K562 (cell line): ENCODE data around the gene SYCE1. TPM values are rescaled to one million over a fixed set of nuclear protein-coding genes. Genes with fewer than 3 reads are reported as not detected.
"Not testable (repeated sequence)": the region's sequence is repeated elsewhere in the genome, so short reads cannot be mapped to it uniquely, and the experiment has no call there.

Source experiments
- ATAC-seq: fragments of 200-7000 bp; cut with Tn5 transposase; 3 replicates; pipeline ENCODE4 v1.9.1; 2020; ENCODE audit warnings: moderate library complexity
- BruUV-seq: library from RNA; stranded (reverse); fragments of 400-500 nt; replicated peaks from 2 replicates; lab custom pipeline; 2021; lab: Mats Ljungman, UMichigan
- CTCF ChIA-PET: fragments of 300-600 bp; formaldehyde crosslinking; extraction: SDS; loops from one replicate; lab custom pipeline; 2021; ENCODE audit warnings: low intra/inter-chr PET ratio; lab: Yijun Ruan, JAX
- POLR2A ChIA-PET: fragments of 300-600, 350-650 bp; sonication (Branson Sonifier 250); formaldehyde crosslinking; extraction: SDS; loops from one replicate; lab custom pipeline; 2021; ENCODE audit warnings: antibody characterized with exemption, inconsistent platforms; lab: Yijun Ruan, JAX
- DNase-seq, 4 experiments: peaks; one replicate each; pipeline versions ENCODE4 v3.0.0 to v3.0.0-alpha.2; 2011 to 2018; ENCODE audit warnings: low spot score in 3 of 4, mixed read lengths in 3 of 4; ENCODE audit errors: extremely low read depth in 1 of 4
- FAIRE-seq: peaks from 2 replicates; lab custom pipeline; 2011; peaks lifted over from hg19 to GRCh38; lab: Jason Lieb, UNC
- H2AFZ ChIP-seq: 2 replicates; pipeline ENCODE4 v1.6.0; 2011; ENCODE audit warnings: low read depth, low read length, control low read depth, inconsistent platforms
- H3K27ac ChIP-seq: fragments of 200-600 bp; 3 replicates; pipeline ENCODE4 v1.8.0; 2011; ENCODE audit warnings: low read depth, mild to moderate bottlenecking, control low read depth, inconsistent platforms, low read length, moderate library complexity, mixed read lengths; ENCODE audit errors: extremely low read depth
- H3K27me3 ChIP-seq, 2 experiments: fragments of 300-600 bp in 1 of 2; 2 replicates in 1 of 2; 3 replicates in 1 of 2; pipeline versions ENCODE4 v1.6.0 to v1.8.0; 2011; ENCODE audit warnings: inconsistent platforms in 2 of 2, low read length in 2 of 2, mild to moderate bottlenecking in 1 of 2, mixed read lengths in 1 of 2, moderate library complexity in 1 of 2; ENCODE audit not compliant: control insufficient read depth in 2 of 2, insufficient read depth in 2 of 2
- H3K36me3 ChIP-seq: fragments of 300-600 bp; 3 replicates; pipeline ENCODE4 v1.8.0; 2011; ENCODE audit warnings: mild to moderate bottlenecking, low read length, inconsistent platforms; ENCODE audit not compliant: control insufficient read depth, insufficient read depth
- H3K4me1 ChIP-seq, 2 experiments: fragments of 200-600 bp in 1 of 2; replicated peaks in 1 of 2; 2 replicates in 1 of 2; 3 replicates in 1 of 2; pipeline versions ENCODE4 v1.5.1 to v1.8.0; 2011; ENCODE audit warnings: inconsistent platforms in 2 of 2, low read length in 2 of 2, mild to moderate bottlenecking in 1 of 2, mixed read lengths in 1 of 2, moderate library complexity in 1 of 2; ENCODE audit not compliant: control insufficient read depth in 2 of 2, insufficient read depth in 2 of 2
- H3K4me2 ChIP-seq: 2 replicates; pipeline ENCODE4 v1.6.1; 2011; ENCODE audit warnings: low read length, control low read depth, inconsistent platforms, mixed read lengths; ENCODE audit not compliant: insufficient read depth
- H3K4me3 ChIP-seq: fragments of 200-600 bp; sonication (generic), shearing (Covaris generic); 2 replicates; pipeline ENCODE4 v1.5.1; 2016; ENCODE audit warnings: control low read depth, inconsistent platforms
- H3K79me2 ChIP-seq: fragments of 200-600 bp; 3 replicates; pipeline ENCODE4 v1.8.0; 2011; ENCODE audit warnings: low read length, inconsistent platforms; ENCODE audit not compliant: control insufficient read depth, insufficient read depth
- H3K9ac ChIP-seq, 2 experiments: 2 replicates each; pipeline versions ENCODE4 v1.6.0 to v1.6.1; 2011; ENCODE audit warnings: low read depth in 2 of 2, low read length in 2 of 2, control low read depth in 1 of 2, inconsistent platforms in 1 of 2, mild to moderate bottlenecking in 1 of 2, mixed read lengths in 1 of 2; ENCODE audit not compliant: insufficient read depth in 1 of 2
- H3K9me1 ChIP-seq: one replicate; pipeline ENCODE4 v1.6.0; 2011; ENCODE audit warnings: inconsistent platforms, mild to moderate bottlenecking, low read length, moderate library complexity; ENCODE audit not compliant: control insufficient read depth, insufficient read depth
- H3K9me3 ChIP-seq: replicated peaks from 2 replicates; pipeline ENCODE4 v1.5.1; 2011; ENCODE audit warnings: low read depth, low read length, inconsistent platforms; ENCODE audit not compliant: control insufficient read depth, insufficient read depth
- H4K20me1 ChIP-seq: replicated peaks from 2 replicates; pipeline ENCODE4 v1.6.1; 2011; ENCODE audit warnings: low read length, inconsistent platforms, mixed read lengths; ENCODE audit not compliant: control insufficient read depth, insufficient read depth
- WGBS: fragments of 100-300 bp; shearing (Covaris generic); methylation state at CpG from one replicate; pipeline ENCODE4 v1.1.6; 2016; ENCODE audit warnings: low coverage, mixed read lengths; ENCODE audit not compliant: insufficient coverage; ENCODE audit errors: missing lambda C conversion rate; 5-methylcytosine and 5-hydroxymethylcytosine counted together
- in situ Hi-C: fragments of 300-500 bp; cut with MboI; formaldehyde crosslinking; loops from 4 replicates; pipeline ENCODE4 v1.15.0; 2018; ENCODE audit warnings: inconsistent platforms, mixed read lengths
- intact Hi-C: fragments of 100-400 bp; cut with micrococcal nuclease; formaldehyde crosslinking; loops from 2 replicates; pipeline ENCODE4 v1.14.2; 2022
- polyA plus RNA-seq, 8 experiments: library from polyadenylated mRNA; depleted of rRNA in 4 of 8; stranded (reverse) in 5 of 8; unstranded in 3 of 8; fragments of >200 nt; fragmentation: Nextera tagmentation in 2 of 8; fragmentation: Illumina TruSeq in 1 of 8; extraction: Ambion mirVana in 2 of 8; extraction: Trizol in 1 of 8; gene quantifications; 2 replicates each; pipeline versions ENCODE4 v1.2.1 to v1.2.3, GENCODE V29; 2011 to 2014; ENCODE audit warnings: inconsistent platforms in 1 of 8, missing spikeins in 1 of 8
- total RNA-seq, 7 experiments: library from RNA; depleted of rRNA in 6 of 7; stranded (reverse); fragments of >200 nt in 6 of 7; fragmentation: Illumina TruSeq in 2 of 7; extraction: Trizol in 2 of 7; gene quantifications; 2 replicates each; pipeline versions ENCODE4 v1.2.1 to v1.2.3, GENCODE V29; 2011 to 2021; ENCODE audit warnings: low replicate concordance in 1 of 7

Gene SYCE1
- total and polyA plus RNA-seq, 9 of the 15 experiments (the other 6 are each of a cell fraction or from before 2014, with no cell fraction given): not detected

DNA sequence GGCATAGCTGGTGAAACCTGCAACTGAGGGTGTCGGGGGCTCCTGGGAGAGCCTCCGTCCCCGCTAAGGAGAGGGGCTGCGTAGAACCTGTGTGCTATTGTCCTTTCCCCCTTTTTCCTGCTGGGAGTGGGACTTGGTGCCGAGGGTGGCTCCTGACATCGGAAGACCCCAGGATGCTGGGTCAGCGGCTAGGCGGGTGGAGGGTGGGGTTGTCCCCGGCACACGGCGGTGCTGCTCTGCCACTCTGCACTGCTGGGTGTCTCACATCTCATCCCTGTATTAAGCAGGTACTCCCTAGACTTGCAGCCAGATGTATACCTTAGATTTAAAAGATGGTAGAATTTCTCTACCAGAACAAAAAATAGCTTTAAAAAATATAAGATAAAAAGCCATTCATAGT, 6.7 kb upstream of the SYCE1 start:
- FAIRE-seq: not testable (repeated sequence)

DNA sequence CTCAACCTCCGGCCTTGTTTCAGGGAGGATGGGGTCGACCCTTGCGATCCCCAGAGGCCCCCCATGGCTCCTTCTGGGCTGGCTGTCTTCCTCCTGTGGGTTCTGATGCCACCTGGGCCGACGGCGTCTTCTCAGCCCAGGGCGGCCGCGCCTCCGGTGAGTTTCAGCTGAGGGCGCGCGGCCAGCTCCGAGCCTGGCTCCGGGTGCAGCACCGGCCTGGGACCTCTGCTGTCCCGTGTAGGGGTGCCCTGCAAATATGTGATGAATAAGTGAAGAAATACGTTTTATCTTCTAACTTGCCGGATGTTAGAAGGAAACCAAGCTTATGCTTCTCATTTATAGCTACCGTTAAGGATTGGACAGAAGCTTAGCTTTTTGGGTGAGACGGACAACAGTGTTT, 4.4 kb upstream of the SYCE1 start:
- H2AFZ ChIP-seq, H3K27ac ChIP-seq, H4K20me1 ChIP-seq, POLR2A ChIA-PET, FAIRE-seq, H3K4me1 ChIP-seq, H3K4me2 ChIP-seq, H3K4me3 ChIP-seq, ATAC-seq, DNase-seq, H3K36me3 ChIP-seq, H3K9ac ChIP-seq, in situ Hi-C loops, CTCF ChIA-PET, H3K9me1 ChIP-seq, H3K79me2 ChIP-seq, H3K9me3 ChIP-seq, BruUV-seq: not testable (repeated sequence)
- 69% methylated on average over 7 of the region's 21 CpGs for WGBS
- intact Hi-C loops: loop anchor here (5.0 kb wide), 1 partner anchor 142 kb away; no protein-coding TSS in a partner anchor
- peaks cover 0 to 14% of the 10 kb centered on the region in 2 experiments; a peak in 1 of 5 replicates for H3K27me3 ChIP-seq

More for the DNA sequence above, 6.7 kb upstream of the SYCE1 start:
- DNase-seq, CTCF ChIA-PET, H3K36me3 ChIP-seq, H3K9me3 ChIP-seq, H3K9ac ChIP-seq, ATAC-seq, H3K9me1 ChIP-seq, H3K27me3 ChIP-seq, POLR2A ChIA-PET, H3K4me1 ChIP-seq, H3K27ac ChIP-seq, H3K79me2 ChIP-seq, BruUV-seq, H4K20me1 ChIP-seq, H3K4me2 ChIP-seq, in situ Hi-C loops, H2AFZ ChIP-seq, H3K4me3 ChIP-seq: not testable (repeated sequence)
- 49% methylated on average over 9 of the region's 11 CpGs for whole genome bisulfite sequencing
- intact Hi-C loops: loop anchor here (5.0 kb wide), 1 partner anchor 145 kb away; no protein-coding TSS in a partner anchor

DNA sequence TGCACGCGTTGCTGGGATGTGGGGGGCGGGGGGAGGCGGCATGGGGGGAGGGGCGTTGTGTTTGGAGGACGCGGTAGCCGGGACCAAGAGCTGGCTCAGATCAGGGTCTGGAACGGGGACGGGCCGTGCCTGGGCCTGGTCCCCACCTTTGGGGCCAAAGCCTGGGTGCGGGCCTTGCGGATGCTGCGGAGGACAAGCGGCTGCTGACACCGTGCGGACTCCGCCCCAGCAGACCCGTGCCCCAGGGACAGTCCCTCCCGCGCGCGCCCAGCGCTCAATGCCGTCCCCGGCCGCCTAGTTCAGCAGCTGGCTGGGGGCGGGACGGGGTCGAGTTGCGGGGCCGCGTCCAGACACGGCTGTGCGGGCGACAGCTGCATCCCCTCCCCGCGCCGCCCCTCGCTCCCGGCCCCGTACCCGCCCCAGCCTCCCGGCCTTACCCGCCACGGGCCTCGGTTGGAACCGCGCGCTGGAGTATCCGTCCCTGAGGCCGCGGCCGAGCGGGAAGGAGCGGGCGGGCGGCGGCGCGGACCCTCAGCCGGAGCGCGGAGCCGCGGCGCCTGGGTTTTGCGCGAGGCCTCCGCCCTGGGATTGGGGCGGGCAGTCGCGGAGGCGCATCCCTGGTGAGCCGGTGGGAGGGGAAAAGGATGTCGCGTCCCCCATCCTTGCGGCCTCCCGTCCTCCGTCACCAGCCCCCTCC, 3.6 kb upstream of the SYCE1 start:
- H3K27ac ChIP-seq, in situ Hi-C loops, H3K4me2 ChIP-seq, DNase-seq, H3K4me3 ChIP-seq, H3K36me3 ChIP-seq, H3K9ac ChIP-seq, CTCF ChIA-PET, H3K4me1 ChIP-seq, FAIRE-seq, BruUV-seq, H3K9me1 ChIP-seq, H3K79me2 ChIP-seq, POLR2A ChIA-PET, H2AFZ ChIP-seq, ATAC-seq, H4K20me1 ChIP-seq, intact Hi-C loops, H3K9me3 ChIP-seq: not testable (repeated sequence)
- H3K27me3 ChIP-seq: peaks cover 2 to 19% of the 10 kb centered on the region in 2 experiments; a peak in 1 of 5 replicates
- WGBS: no CpG with 5 or more reads among the region's 80 CpGs
